DMS 273 (cell line): ENCODE measurements around the gene KASH5.
A peak's percentile ranks its signal among the peaks of the same experiment; 100 is the strongest.

ENCODE experiments used
- DNase-seq: peaks from one replicate; lab custom pipeline; 2025; ENCODE audit not compliant: unreplicated experiment; lab: John Stamatoyannopoulos, UW

KASH5 gene

GRCh38 chr19:49395581-49396407, 7.7 kb downstream of the KASH5 start:
- peak; percentile 89 for DNase-seq

- DNase-seq: no peak
Observed at GRCh38 chr19:49396738-49397505, 8.9 kb downstream of the KASH5 start.

GRCh38 chr19:49398001-49398615, 10.1 kb downstream of the KASH5 start:
- DNase-seq: no peak

GRCh38 chr19:49398931-49399330, 10.9 kb downstream of the KASH5 start:
- DNase-seq: no peak

- no peak for DNase-seq
Observed at GRCh38 chr19:49400029-49400428, 12.0 kb downstream of the KASH5 start.

GRCh38 chr19:49403404-49404187, 15.5 kb downstream of the KASH5 start:
- peak; percentile 98 for DNase-seq

- DNase-seq: no peak
Observed at GRCh38 chr19:49407079-49407478, 19.0 kb downstream of the KASH5 start.

GRCh38 chr19:49407482-49408015, 19.5 kb downstream of the KASH5 start:
- DNase-seq: no peak

GRCh38 chr19:49408816-49409440, 20.9 kb downstream of the KASH5 start:
- DNase-seq: no peak

GRCh38 chr19:49409441-49410029, 21.5 kb downstream of the KASH5 start:
- DNase-seq: no peak

- DNase-seq: no peak
Observed at GRCh38 chr19:49411681-49412326, 23.8 kb downstream of the KASH5 start.

- DNase-seq: no peak
Observed at GRCh38 chr19:49413348-49413747, 25.3 kb downstream of the KASH5 start.

- DNase-seq: no peak
Observed at GRCh38 chr19:49414256-49414655, 26.2 kb downstream of the KASH5 start.

GRCh38 chr19:49415102-49415809, 27.2 kb downstream of the KASH5 start:
- no peak for DNase-seq

GRCh38 chr19:49415810-49416200, 27.8 kb downstream of the KASH5 start:
- DNase-seq: no peak

GRCh38 chr19:49417088-49417487, 29.0 kb downstream of the KASH5 start:
- DNase-seq: no peak

GRCh38 chr19:49418511-49418910, 30.5 kb downstream of the KASH5 start:
- DNase-seq: peak; percentile 30

GRCh38 chr19:49419173-49419572, 31.1 kb downstream of the KASH5 start:
- DNase-seq: no peak

- DNase-seq: no peak
Observed at GRCh38 chr19:49420227-49420626, 32.2 kb downstream of the KASH5 start.
